ENCODE results near the gene OPALIN.

DNA sequence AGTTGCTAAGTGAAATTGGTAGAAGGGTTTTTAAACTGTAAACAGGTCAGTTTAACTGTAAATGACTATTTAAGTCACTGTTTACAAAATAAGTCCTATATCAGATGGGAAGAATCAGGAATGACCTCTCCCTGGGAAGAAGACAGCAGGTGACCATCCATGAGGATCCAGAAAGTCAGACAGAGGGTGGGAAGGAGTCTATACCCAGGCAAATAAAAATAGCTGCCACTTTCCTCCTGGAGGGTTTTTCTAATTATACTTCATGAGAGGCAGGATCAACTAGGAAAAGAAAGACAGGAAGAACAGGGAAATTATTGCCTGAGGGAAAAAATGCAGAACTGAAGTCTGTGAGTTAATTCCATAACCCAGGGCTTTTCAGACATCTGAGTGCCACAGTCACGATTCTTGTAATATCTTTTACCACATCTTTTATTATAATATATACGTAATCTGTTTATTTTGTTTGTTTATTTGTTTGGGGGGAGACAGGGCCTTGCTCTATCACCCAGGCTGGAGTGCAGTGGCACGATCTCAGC is 47.6 kb downstream of the OPALIN start:
- TF ChIP-seq, protein P1, sequence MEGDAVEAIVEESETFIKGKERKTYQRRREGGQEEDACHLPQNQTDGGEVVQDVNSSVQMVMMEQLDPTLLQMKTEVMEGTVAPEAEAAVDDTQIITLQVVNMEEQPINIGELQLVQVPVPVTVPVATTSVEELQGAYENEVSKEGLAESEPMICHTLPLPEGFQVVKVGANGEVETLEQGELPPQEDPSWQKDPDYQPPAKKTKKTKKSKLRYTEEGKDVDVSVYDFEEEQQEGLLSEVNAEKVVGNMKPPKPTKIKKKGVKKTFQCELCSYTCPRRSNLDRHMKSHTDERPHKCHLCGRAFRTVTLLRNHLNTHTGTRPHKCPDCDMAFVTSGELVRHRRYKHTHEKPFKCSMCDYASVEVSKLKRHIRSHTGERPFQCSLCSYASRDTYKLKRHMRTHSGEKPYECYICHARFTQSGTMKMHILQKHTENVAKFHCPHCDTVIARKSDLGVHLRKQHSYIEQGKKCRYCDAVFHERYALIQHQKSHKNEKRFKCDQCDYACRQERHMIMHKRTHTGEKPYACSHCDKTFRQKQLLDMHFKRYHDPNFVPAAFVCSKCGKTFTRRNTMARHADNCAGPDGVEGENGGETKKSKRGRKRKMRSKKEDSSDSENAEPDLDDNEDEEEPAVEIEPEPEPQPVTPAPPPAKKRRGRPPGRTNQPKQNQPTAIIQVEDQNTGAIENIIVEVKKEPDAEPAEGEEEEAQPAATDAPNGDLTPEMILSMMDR (IDR thresholded peaks at IDR 0.05), result no peak
- TF ChIP-seq POLR2A (IDR thresholded peaks at IDR 0.05), result no peak

Data from heart left ventricle (tissue), 13 donors.